Measurements from ENCODE around the gene MT1H. TPM values are rescaled to one million over a fixed set of nuclear protein-coding genes. Genes with fewer than 3 reads are reported as not detected.

MT1H gene
- total and polyA plus RNA-seq, 2 of the 13 experiments (the other 11 are each of a cell fraction or from before 2014, with no cell fraction given) = 0.60 TPM; not detected in 1

- TF ChIP-seq PCBP2 (optimal IDR thresholded peaks at IDR 0.05; ENCODE audit: low read depth, low read length, poor library complexity, severe bottlenecking) = no peak
- no peak for TF ChIP-seq TGIF2 (CRISPR knock-in tag; IDR thresholded peaks at IDR 0.05)
- no peak for TF ChIP-seq SATB2 (CRISPR knock-in tag; IDR thresholded peaks at IDR 0.05)
- TF ChIP-seq MYNN (CRISPR knock-in tag; IDR thresholded peaks at IDR 0.05; ENCODE audit: low read depth) = no peak
- no peak for TF ChIP-seq MED1 (CRISPR knock-in tag; IDR thresholded peaks at IDR 0.05)
- no peak for TF ChIP-seq AFF4 (CRISPR knock-in tag; IDR thresholded peaks at IDR 0.05)
- TF ChIP-seq MIER3 (CRISPR knock-in tag; IDR thresholded peaks at IDR 0.05; ENCODE audit: borderline replicate concordance) = no peak
- TF ChIP-seq NFIB (CRISPR knock-in tag; IDR thresholded peaks at IDR 0.05; ENCODE audit: borderline replicate concordance) = no peak
- 0 out of 2 replicates have a peak, but pooled peaks have one; percentile 26 for TF ChIP-seq ZNF770 (CRISPR knock-in tag; IDR thresholded peaks at IDR 0.05)
- TF ChIP-seq RARA (CRISPR knock-in tag; IDR thresholded peaks at IDR 0.05) = peak; percentile 42
- TF ChIP-seq ZBTB8A (CRISPR knock-in tag; IDR thresholded peaks at IDR 0.05; ENCODE audit: borderline replicate concordance, low read depth) = no peak
- no peak for TF ChIP-seq TP53 (CRISPR knock-in tag; conservative IDR thresholded peaks at IDR 0.05)
- no peak for TF ChIP-seq SNAI1 (CRISPR knock-in tag; IDR thresholded peaks at IDR 0.05; ENCODE audit: borderline replicate concordance)
- TF ChIP-seq ZMYM3 (CRISPR knock-in tag; IDR thresholded peaks at IDR 0.05) = peak; percentile 60; the same call in 1 of the 2 replicates
- TF ChIP-seq SSRP1 (CRISPR knock-in tag; IDR thresholded peaks at IDR 0.05) = no peak
- no peak for TF ChIP-seq PRDM4 (CRISPR knock-in tag; IDR thresholded peaks at IDR 0.05; ENCODE audit: borderline replicate concordance)
- no peak for TF ChIP-seq SNAPC5 (CRISPR knock-in tag; IDR thresholded peaks at IDR 0.05; ENCODE audit: borderline replicate concordance)
- TF ChIP-seq PBX2 (CRISPR knock-in tag; IDR thresholded peaks at IDR 0.05) = no peak
Observed at GRCh38 chr16:56647641-56648431, 21.8 kb upstream of the MT1H start (continued).

All from HepG2 (cell line).